RPMI7951 (cell line): ENCODE data around the gene PURB. TPM values are rescaled to one million over a fixed set of nuclear protein-coding genes. Genes with fewer than 3 reads are reported as not detected.
"Not testable (repeated sequence)": the region's sequence is repeated elsewhere in the genome, so short reads cannot be mapped to it uniquely, and the experiment has no call there.

Source experiments
- DNase-seq: peaks from one replicate; pipeline ENCODE4 v3.0.0-alpha.2; 2012; ENCODE audit warnings: low read depth
- total RNA-seq: library from RNA; depleted of rRNA; stranded (reverse); fragments of >200 nt; shearing (Covaris generic); gene quantifications from 2 replicates; pipeline ENCODE4 v1.2.3, GENCODE V29; 2014; rRNA removed

The PURB gene
- 28.2 and 30.7 TPM in 2 replicates for total RNA-seq

- DNase-seq = peak; percentile 100
Measured at GRCh38 chr7:44885394-44886317, at the start of gene PURB. PURB (minus strand) TSS chr7:44885530; CDS start chr7:44885348, 182 bp downstream.

- no peak for DNase-seq
Measured at GRCh38 chr7:44935016-44935415, 49.7 kb upstream of the PURB start.

DNA sequence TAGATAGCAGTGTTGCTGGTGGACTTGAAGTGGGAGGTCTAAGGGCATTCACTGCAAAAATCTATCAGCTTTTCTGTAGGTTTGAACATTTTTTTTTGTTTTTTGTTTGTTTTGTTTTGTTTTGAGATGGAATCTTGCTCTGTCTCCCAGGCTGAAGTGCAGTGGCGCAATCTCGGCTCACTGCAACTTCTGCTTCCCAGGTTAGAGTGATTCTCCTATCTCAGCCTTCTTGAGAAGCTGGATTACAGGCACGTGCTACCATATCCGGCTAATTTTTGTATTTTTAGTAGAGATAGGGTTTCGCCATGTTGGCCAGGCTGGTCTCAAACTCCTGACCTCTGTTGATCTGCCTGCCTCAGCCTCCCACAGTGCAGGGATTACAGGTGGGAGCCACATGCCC is 49.2 kb upstream of the PURB start:
- DNase-seq = not testable (repeated sequence)

DNA sequence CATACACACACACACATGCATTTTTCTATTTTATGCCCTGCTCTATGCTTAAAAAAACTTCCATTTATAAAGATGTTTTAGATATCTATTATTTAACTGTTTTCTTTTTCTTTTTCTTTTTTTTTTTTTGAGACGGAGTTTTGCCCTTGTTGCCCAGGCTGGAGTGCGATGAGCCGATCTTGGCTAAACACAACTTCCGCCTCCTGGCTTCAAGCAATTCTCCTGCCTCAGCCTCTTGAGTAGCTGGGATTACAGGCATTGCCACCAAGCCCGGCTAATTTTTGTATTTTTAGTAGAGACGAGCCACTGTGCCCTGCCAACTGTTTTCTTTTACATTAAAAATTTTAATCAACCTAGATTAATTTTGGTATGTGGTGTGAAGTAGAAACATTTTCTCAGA is 45.6 kb upstream of the PURB start:
- DNase-seq = no peak

- DNase-seq = no peak
Measured at GRCh38 chr7:44922351-44922694, 37.0 kb upstream of the PURB start.

- peak; percentile 74 for DNase-seq
Measured at GRCh38 chr7:44921607-44922350, 36.4 kb upstream of the PURB start.

- DNase-seq = no peak
Measured at GRCh38 chr7:44920119-44920518, 34.8 kb upstream of the PURB start.

- no peak for DNase-seq
Measured at GRCh38 chr7:44918029-44918428, 32.7 kb upstream of the PURB start.

GRCh38 chr7:44917465-44917864 is 32.1 kb upstream of the PURB start:
- DNase-seq = no peak

DNA sequence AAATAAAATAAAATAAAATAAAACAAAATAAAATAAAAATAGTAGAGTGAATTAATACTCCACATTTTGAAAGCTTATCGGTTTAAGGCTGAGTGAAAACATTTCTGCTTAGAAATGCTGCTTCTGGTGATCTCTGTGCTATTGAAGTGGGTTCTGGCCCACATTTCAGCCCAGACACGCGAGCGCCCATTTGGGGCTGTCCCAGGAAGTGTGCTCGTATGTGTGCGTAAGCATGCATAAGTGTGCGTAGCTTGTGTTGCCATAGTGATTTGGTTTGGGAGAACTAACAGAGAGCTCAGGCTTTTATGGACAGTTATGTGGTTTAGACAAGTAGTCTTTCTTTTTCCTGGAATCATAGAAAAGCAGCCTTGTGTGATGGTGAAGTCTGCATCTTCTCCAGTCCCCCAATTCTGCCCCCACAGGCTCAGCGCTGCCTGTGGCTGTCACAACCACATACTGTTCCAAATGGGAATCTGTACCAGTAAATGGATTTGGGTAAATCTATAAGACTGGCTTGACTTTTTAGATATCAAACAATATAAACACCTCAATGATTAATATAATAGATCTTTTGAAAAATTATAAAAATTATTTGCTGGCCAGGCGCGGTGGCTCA is 29.8 kb upstream of the PURB start:
- DNase-seq = peak; percentile 74

DNA sequence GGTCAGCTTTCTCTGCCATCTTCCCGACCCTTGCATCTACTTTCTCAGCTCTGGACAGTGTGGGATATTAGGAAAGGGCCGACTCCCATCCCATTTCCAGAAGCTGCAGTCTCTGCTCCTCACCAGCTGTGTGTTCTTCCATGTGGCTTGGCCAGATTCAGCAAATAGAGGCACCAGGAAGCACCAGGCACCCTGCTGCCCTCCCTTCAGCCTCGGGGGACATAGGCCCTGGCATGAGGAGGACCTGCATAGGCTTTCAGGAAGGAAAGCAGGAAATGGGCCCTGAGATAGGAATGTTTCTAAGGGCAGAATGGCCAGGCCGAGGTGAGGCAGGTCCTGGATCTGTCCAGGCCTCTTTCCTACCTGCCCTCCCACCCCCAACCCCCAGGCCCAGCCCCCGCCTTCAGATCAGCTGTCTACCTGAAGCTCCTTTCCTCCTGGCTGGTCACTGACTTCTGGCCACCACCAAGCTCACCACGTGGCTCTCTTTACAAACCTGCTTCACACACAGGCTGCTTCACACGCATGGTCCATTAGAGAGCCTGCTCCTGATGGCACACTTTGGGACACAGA is 27.5 kb upstream of the PURB start:
- DNase-seq = peak; percentile 19

DNA sequence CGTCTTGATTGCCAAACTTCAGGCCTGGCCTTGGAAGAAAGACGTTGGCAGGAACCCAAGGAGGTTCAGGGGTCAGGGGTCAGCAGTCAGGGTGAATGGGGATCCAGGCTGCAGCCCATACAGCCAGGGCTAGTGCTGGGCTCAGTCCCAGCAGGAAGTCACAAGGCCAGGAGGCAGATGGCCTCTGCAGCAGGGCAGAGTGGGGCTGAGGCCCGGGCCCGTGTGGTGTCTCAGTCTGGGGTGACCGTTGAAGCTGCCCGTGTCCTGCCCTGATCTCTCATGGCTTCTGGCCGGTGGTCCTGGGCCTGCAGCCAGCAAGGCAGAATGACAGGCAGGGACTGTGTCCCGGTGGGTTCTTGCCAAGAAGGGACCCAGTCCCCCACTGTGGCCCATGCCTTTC is 26.6 kb upstream of the PURB start:
- no peak for DNase-seq

GRCh38 chr7:44909596-44910389 is 24.5 kb upstream of the PURB start:
- DNase-seq = no peak

GRCh38 chr7:44906965-44907364 is 21.6 kb upstream of the PURB start:
- no peak for DNase-seq

DNA sequence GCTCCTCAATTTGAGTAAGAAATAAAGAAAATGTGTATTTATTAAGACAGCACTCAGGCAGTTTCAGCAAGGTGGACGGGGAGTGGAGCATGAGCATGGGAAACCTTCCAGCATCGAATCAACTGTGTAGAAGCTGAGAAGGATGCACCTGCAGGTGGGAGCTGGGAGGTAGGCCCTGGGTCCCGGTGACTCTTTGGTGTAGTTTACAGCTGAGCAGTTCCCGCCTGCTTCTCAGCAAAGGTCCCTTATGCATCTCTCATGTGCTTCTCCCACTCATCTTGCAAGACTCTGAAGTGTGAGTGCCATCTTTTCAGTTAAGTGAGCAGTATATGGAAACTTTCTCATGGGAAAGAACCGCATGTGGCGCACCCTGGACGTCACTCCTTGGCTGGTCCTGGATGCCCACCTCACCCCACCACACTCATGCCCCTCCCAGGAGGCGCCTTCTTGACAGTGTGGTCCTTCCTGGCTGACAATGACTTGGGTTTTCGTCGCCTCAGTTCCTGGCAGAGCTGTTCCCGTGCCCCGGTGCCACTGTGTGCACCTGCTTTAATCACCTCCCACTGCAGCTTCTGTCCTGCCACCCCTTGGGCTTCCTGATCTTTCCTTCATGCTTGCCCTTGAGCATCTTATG is 19.8 kb upstream of the PURB start:
- DNase-seq = no peak

GRCh38 chr7:44899443-44899842 is 14.1 kb upstream of the PURB start:
- no peak for DNase-seq

DNA sequence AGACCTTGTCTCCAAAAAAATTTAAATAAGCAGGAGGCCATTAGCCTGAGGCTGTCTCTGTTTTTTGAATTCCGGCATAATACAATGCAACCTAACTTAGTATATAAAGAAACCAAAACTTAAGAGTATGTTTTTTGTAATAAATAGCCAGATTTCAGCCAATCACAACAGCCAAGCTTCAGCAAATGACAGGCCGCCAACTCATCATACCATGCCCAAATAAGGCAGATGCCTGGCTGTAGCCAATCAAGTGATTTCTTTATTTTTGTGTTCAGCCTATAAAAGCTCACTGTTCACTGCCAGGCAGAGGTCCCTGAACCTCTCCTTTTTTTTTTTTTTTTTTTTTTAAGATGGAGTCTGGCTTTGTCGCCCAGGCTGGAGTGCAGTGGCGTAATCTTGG is 12.7 kb upstream of the PURB start:
- DNase-seq = no peak

DNA sequence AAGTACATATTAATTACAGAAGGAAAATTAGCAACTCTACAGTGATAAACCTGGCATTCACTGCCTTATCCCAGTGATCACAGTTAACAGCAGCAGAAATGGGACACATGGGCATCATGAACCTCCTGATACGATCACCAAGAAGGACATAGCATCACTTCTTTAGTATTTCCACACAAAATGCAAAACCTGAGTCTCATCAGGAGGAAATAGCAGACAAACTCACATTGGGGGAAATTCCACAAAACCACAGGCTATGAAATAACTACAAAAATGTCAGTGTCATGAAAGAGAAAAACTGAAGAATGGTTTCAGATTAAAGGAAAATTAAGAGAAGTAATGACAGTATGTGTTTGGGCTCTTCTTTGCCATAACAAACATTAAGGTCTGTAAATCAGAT is 12.0 kb upstream of the PURB start:
- DNase-seq = no peak

GRCh38 chr7:44894888-44895580 is 9.7 kb upstream of the PURB start:
- DNase-seq = peak; percentile 48

- no peak for DNase-seq
Measured at GRCh38 chr7:44893710-44894234, 8.4 kb upstream of the PURB start.
